Mucosa of stomach (tissue), 1 donor: ENCODE results near the gene PRSS1.

Experiments used
- H3K27me3 ChIP-seq: one replicate; pipeline ENCODE4 v1.7.0; 2013; ENCODE audit warnings: mild to moderate bottlenecking, low read length; ENCODE audit not compliant: control insufficient read depth, insufficient read depth
- H3K36me3 ChIP-seq: one replicate; pipeline ENCODE4 v1.7.0; 2013; ENCODE audit warnings: low read length; ENCODE audit not compliant: control insufficient read depth, insufficient read depth
- H3K4me1 ChIP-seq: one replicate; pipeline ENCODE4 v1.7.0; 2013; ENCODE audit warnings: mild to moderate bottlenecking, low read length; ENCODE audit not compliant: control insufficient read depth, insufficient read depth
- H3K4me3 ChIP-seq: one replicate; pipeline ENCODE4 v1.7.0; 2013; ENCODE audit warnings: low read length
- H3K9ac ChIP-seq: one replicate; pipeline ENCODE4 v1.7.0; 2013; ENCODE audit warnings: mild to moderate bottlenecking, low read length, moderate library complexity
- H3K9me3 ChIP-seq: one replicate; pipeline ENCODE4 v1.7.0; 2013; ENCODE audit warnings: mild to moderate bottlenecking, low read length, moderate library complexity; ENCODE audit not compliant: control insufficient read depth
- donor health status: Pancreatic carcinoma.

PRSS1 gene

GRCh38 chr7:142791502-142791901 lies 42.2 kb downstream of the PRSS1 start:
- H3K9ac ChIP-seq: no peak overlapping the region
- no peaks in the 10 kb centered on the region for H3K4me1 ChIP-seq
- no peak overlapping the region for H3K4me3 ChIP-seq
- no peaks in the 10 kb centered on the region for H3K9me3 ChIP-seq
- peaks cover 17% of the 10 kb centered on the region for H3K27me3 ChIP-seq
- H3K36me3 ChIP-seq: no peaks in the 10 kb centered on the region

- Histone ChIP-seq H3K9me3 (no peaks in the 10 kb centered on the region), H3K36me3 (no peaks in the 10 kb centered on the region), H3K4me3 (no peak overlapping the region), H3K4me1 (peaks cover under 1% of the 10 kb centered on the region), H3K9ac (no peak overlapping the region), H3K27me3 (peaks cover 24% of the 10 kb centered on the region)
These were observed 42.9 kb downstream of the PRSS1 start for GRCh38 chr7:142792129-142792528.

GRCh38 chr7:142792593-142792992 lies 43.3 kb downstream of the PRSS1 start:
- Histone ChIP-seq H3K4me3 (no peak overlapping the region), H3K27me3 (peaks cover 28% of the 10 kb centered on the region), H3K4me1 (peaks cover 5% of the 10 kb centered on the region), H3K9me3 (no peaks in the 10 kb centered on the region), H3K36me3 (no peaks in the 10 kb centered on the region), H3K9ac (no peak overlapping the region)

GRCh38 chr7:142793156-142793555 lies 43.9 kb downstream of the PRSS1 start:
- Histone ChIP-seq H3K36me3 (no peaks in the 10 kb centered on the region), H3K9ac (no peak overlapping the region), H3K4me3 (no peak overlapping the region), H3K9me3 (no peaks in the 10 kb centered on the region), H3K4me1 (peaks cover 7% of the 10 kb centered on the region), H3K27me3 (peaks cover 34% of the 10 kb centered on the region)

- Histone ChIP-seq H3K36me3 (no peaks in the 10 kb centered on the region), H3K4me3 (no peak overlapping the region)
These were observed 46.1 kb downstream of the PRSS1 start for GRCh38 chr7:142795339-142795863.

GRCh38 chr7:142796001-142796500 lies 46.8 kb downstream of the PRSS1 start:
- H3K4me3 ChIP-seq: no peak overlapping the region
- peaks cover 44% of the 10 kb centered on the region for H3K27me3 ChIP-seq
- H3K4me1 ChIP-seq: peaks cover 7% of the 10 kb centered on the region
- H3K36me3 ChIP-seq: no peaks in the 10 kb centered on the region
- no peak overlapping the region for H3K9ac ChIP-seq
- no peaks in the 10 kb centered on the region for H3K9me3 ChIP-seq

More at GRCh38 chr7:142795339-142795863, 46.1 kb downstream of the PRSS1 start:
- Histone ChIP-seq H3K27me3 (peaks cover 44% of the 10 kb centered on the region), H3K4me1 (peaks cover 7% of the 10 kb centered on the region), H3K9ac (no peak overlapping the region), H3K9me3 (no peaks in the 10 kb centered on the region)

- Histone ChIP-seq H3K27me3 (peaks cover 44% of the 10 kb centered on the region), H3K36me3 (no peaks in the 10 kb centered on the region), H3K9ac (no peak overlapping the region), H3K4me1 (peaks cover 7% of the 10 kb centered on the region), H3K9me3 (no peaks in the 10 kb centered on the region), H3K4me3 (no peak overlapping the region)
These were observed 47.5 kb downstream of the PRSS1 start for GRCh38 chr7:142796501-142797390.

GRCh38 chr7:142797391-142798377 lies 48.4 kb downstream of the PRSS1 start:
- Histone ChIP-seq H3K4me3 (no peak overlapping the region), H3K9ac (peak overlapping the region; percentile 12), H3K36me3 (no peaks in the 10 kb centered on the region), H3K9me3 (no peaks in the 10 kb centered on the region), H3K4me1 (peaks cover 7% of the 10 kb centered on the region), H3K27me3 (peaks cover 47% of the 10 kb centered on the region)

- Histone ChIP-seq H3K27me3 (peaks cover 49% of the 10 kb centered on the region), H3K9me3 (no peaks in the 10 kb centered on the region), H3K4me1 (peaks cover 7% of the 10 kb centered on the region), H3K4me3 (no peak overlapping the region), H3K36me3 (no peaks in the 10 kb centered on the region), H3K9ac (peak overlapping the region; percentile 12)
These were observed 49.5 kb downstream of the PRSS1 start for GRCh38 chr7:142798451-142799436.

GRCh38 chr7:142799437-142799835 lies 50.2 kb downstream of the PRSS1 start:
- Histone ChIP-seq H3K9ac (no peak overlapping the region), H3K9me3 (no peaks in the 10 kb centered on the region), H3K27me3 (peaks cover 49% of the 10 kb centered on the region), H3K4me3 (no peak overlapping the region), H3K36me3 (no peaks in the 10 kb centered on the region), H3K4me1 (peaks cover 7% of the 10 kb centered on the region)

GRCh38 chr7:142800088-142800487 lies 50.8 kb downstream of the PRSS1 start:
- no peaks in the 10 kb centered on the region for H3K36me3 ChIP-seq
- no peak overlapping the region for H3K4me3 ChIP-seq
- peaks cover 46% of the 10 kb centered on the region for H3K27me3 ChIP-seq
- no peak overlapping the region for H3K9ac ChIP-seq
- no peaks in the 10 kb centered on the region for H3K9me3 ChIP-seq
- H3K4me1 ChIP-seq: peaks cover 7% of the 10 kb centered on the region
